ENCODE data around the gene AKAP8L.
A peak's percentile ranks its signal among the peaks of the same experiment; 100 is the strongest.

Gene AKAP8L

DNA sequence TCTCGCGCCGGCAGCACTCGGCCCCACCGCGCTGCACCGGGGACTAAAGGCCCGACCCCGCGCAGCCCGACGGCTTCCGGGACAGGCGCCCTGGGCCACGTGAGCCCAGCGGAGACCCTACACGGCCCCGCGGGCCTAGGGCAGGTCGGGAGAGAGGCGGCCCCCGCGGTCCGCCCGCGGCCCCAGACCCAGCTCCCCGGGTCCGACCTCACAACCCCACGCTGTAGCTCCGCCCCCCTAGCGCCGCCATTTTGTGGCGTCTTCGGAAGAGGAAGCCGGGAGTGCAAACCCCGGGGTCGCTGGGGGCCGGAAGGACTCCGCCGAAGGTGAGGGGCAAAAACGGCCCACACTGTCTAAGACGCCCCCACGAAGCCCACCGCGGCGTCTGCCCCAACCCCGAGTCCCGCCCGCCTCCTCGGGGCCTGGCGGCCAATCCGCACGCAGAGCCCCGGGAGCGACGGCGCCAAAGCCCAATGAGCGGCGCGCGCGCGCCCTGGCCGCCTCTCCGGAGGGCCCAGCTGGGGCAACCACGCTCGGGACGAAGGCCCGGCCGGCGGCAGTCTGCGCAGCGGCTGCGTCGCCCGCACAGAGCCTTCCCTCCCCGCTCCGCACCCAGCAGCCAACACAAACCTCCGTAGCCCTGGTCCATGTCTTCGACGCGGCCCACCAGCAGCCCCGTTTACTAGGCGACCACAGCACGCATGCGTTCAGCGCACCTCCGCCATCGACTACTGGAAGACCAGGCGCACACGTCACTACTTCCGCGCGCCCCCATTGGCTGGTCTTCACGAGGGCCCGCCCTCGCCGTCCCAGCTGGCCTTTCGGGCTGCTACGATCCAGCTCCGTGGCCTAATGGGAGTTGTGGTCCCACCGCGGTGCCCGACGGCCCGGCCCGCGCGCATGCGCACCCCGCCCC, 39.4 kb downstream of the AKAP8L start, which contains the start of gene AKAP8:
AKAP8 (minus strand) TSS at position 705 of the 916 bp plus-strand sequence; CDS start at position 649, 56 bp downstream.
- no peak for TF ChIP-seq ZNF274 (IDR thresholded peaks at IDR 0.05; ENCODE audit: low read depth, low read length)
- peak within 1 kb of the TSS; percentile 81 for H3K4me3 ChIP-seq (ENCODE audit: low read length)

DNA sequence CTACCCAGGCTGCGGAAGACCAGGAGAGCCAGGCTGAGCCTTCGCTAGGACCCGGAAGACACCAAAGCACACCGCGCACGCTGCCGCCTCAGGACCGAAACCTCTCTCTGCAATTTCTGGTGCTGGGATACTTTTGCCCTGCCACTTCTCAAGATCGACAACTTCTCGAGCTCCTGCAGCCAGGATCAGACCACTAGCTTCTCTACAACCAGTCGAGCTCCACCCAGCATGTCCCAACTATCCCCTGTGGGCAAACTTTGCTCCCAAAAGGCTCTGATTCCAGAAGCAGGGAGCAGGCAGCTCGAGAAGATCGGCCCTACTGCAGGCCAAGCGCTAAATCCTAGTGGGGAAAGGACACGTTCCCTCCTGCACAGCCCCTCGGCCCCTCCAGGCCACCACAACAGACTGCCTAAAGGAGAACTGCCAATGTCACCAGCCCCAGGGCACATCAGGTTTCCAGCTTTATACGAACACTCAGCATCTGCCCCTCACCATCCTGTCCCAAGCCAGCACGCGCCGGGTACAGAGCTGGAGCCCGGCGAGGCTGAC, 40.2 kb downstream of the AKAP8L start:
- TF ChIP-seq ZNF274 (IDR thresholded peaks at IDR 0.05; ENCODE audit: low read depth, low read length): no peak
- H3K4me3 ChIP-seq (ENCODE audit: low read length): peak overlapping the region; percentile 81

- no peak for TF ChIP-seq ZNF274 (IDR thresholded peaks at IDR 0.05; ENCODE audit: low read depth, low read length)
These were observed 43.9 kb downstream of the AKAP8L start for GRCh38 chr19:15374796-15375440.

GRCh38 chr19:15374105-15374651, 44.6 kb downstream of the AKAP8L start:
- no peak for TF ChIP-seq ZNF274 (IDR thresholded peaks at IDR 0.05; ENCODE audit: low read depth, low read length)
- no peak overlapping the region for H3K4me3 ChIP-seq (ENCODE audit: low read length)

More at GRCh38 chr19:15374796-15375440, 43.9 kb downstream of the AKAP8L start:
- H3K4me3 ChIP-seq (ENCODE audit: low read length): no peak overlapping the region

DNA sequence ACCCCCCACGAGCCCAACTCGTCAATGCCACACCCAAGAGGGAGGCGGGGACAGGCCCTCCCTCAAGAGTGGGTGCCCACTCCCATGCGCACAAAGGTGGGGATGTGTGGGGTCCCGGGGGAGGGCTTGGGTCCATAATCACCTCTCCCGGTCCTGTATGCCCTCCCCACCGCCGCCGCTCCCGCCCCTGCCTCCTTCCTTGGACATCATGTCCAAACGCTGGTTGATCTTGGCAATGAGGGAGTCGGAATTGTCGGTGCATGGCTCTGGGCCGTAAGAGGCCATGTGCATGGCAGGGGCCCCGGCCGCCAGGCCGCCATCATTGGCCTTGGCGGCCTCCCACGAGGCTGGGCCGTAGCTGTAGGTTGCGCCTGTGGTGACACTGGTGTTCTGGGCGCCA, 45.1 kb downstream of the AKAP8L start:
- no peak for TF ChIP-seq ZNF274 (IDR thresholded peaks at IDR 0.05; ENCODE audit: low read depth, low read length)

GRCh38 chr19:15372891-15373301, 45.9 kb downstream of the AKAP8L start:
- TF ChIP-seq ZNF274 (IDR thresholded peaks at IDR 0.05; ENCODE audit: low read depth, low read length): no peak
- H3K4me3 ChIP-seq (ENCODE audit: low read length): no peak overlapping the region

More for the DNA sequence above, 45.1 kb downstream of the AKAP8L start:
- no peak overlapping the region for H3K4me3 ChIP-seq (ENCODE audit: low read length)

DNA sequence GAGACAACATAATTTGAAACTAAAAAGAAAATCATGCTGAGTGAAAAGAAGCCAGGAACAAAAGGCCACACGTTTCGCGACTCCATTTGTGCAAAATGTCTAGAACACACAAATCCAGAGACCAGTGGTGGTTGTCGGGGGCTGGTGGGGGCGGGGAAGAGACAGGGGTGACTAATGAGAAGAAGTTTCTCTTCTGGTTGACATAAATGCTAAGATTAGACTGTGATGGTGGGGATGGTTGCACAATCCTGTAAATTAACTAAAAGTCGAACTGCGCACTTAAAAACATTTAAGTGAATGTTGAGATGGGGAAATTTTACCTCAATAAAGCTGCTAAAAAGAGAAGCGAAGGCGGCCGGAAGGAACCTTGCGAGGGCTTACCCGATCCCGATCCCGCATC, 46.3 kb downstream of the AKAP8L start:
- TF ChIP-seq ZNF274 (IDR thresholded peaks at IDR 0.05; ENCODE audit: low read depth, low read length): no peak

GRCh38 chr19:15371786-15372380, 46.9 kb downstream of the AKAP8L start:
- no peak overlapping the region for H3K4me3 ChIP-seq (ENCODE audit: low read length)
- TF ChIP-seq ZNF274 (IDR thresholded peaks at IDR 0.05; ENCODE audit: low read depth, low read length): no peak

More for the DNA sequence above, 46.3 kb downstream of the AKAP8L start:
- no peak overlapping the region for H3K4me3 ChIP-seq (ENCODE audit: low read length)

DNA sequence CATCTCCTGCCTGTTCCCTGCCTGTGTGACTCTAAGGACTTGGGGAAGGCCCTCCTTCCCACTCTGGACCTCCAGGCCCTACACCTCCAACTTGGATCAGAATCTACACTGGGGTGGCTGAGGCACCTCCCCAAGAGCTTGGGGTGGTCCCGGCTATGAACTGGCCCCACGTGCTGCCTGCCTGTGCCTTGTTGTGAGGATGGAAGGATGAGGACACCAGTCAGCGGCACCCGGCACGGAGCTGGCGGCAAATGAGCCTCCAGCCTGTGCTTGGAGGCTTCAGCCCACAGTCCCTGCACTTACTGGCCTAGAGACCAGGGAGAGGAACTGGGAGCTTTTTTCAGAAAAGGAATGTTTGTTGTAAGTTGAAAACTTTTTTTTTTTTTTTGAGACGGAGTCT, 47.7 kb downstream of the AKAP8L start:
- no peak overlapping the region for H3K4me3 ChIP-seq (ENCODE audit: low read length)
- no peak for TF ChIP-seq ZNF274 (IDR thresholded peaks at IDR 0.05; ENCODE audit: low read depth, low read length)

- no peak for TF ChIP-seq ZNF274 (IDR thresholded peaks at IDR 0.05; ENCODE audit: low read depth, low read length)
- H3K4me3 ChIP-seq (ENCODE audit: low read length): no peak overlapping the region
These were observed 49.2 kb downstream of the AKAP8L start for GRCh38 chr19:15369594-15369891.

- H3K4me3 ChIP-seq (ENCODE audit: low read length): no peak overlapping the region
- TF ChIP-seq ZNF274 (IDR thresholded peaks at IDR 0.05; ENCODE audit: low read depth, low read length): no peak
These were observed 49.8 kb downstream of the AKAP8L start for GRCh38 chr19:15368798-15369593.

DNA sequence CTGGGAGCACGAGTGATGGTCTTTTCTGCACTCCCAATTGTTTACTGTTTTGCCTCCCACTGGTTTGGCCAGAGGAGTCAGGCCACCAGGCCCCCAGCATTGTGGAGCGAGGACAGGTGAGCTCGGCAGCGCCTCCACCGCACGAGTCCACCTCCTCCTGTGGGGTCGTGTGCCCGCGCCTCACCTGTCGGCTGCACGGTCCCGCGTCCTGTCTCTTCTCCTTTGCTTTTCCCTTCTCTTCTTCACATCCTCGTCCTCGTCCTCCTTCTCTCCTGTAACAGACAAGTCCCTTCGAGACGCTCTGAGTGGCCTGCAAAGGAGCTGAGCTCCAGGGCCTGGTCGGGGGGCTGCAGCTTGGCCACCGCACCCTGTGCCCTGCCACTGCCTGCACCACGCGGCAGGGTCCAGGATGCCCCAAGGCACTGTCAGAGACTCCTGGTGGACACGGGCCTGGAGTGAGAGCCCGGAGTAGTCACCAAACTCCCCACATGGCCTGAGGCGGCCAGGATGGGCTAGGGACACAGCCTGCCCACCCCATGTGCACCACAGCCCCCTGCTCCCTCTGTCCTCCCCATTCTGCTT, 50.6 kb downstream of the AKAP8L start:
- TF ChIP-seq ZNF274 (IDR thresholded peaks at IDR 0.05; ENCODE audit: low read depth, low read length): no peak
- no peak overlapping the region for H3K4me3 ChIP-seq (ENCODE audit: low read length)

GRCh38 chr19:15367439-15367838, 51.3 kb downstream of the AKAP8L start:
- no peak for TF ChIP-seq ZNF274 (IDR thresholded peaks at IDR 0.05; ENCODE audit: low read depth, low read length)
- H3K4me3 ChIP-seq (ENCODE audit: low read length): no peak overlapping the region

Measured in GM08714 (cell line).